Spleen (tissue), 7 donors: ENCODE results near the gene DOCK9.

ENCODE experiments used
- CTCF ChIP-seq, 11 experiments: fragments of 200-600 bp in 7 of 11; fragments of 450-650 bp in 4 of 11; sonication (generic) in 4 of 11; IDR thresholded peaks in 8 of 11; conservative IDR thresholded peaks in 3 of 11; 1 replicate in 7 of 11; 2 replicates in 4 of 11; pipeline versions ENCODE4 v1.4.0 to v1.8.0; 2016 to 2021; ENCODE audit warnings: antibody characterized with exemption in 11 of 11, inconsistent platforms in 4 of 11, mild to moderate bottlenecking in 1 of 11
- POLR2A ChIP-seq, 3 donors: fragments of 450-650 bp; IDR thresholded peaks; one replicate each; pipeline ENCODE4 v1.5.1; 2017; ENCODE audit warnings: antibody characterized with exemption in 3 of 3, mild to moderate bottlenecking in 1 of 3
- POLR2AphosphoS5 ChIP-seq, 3 donors: sonication (generic); formaldehyde crosslinking; IDR thresholded peaks; one replicate each; pipeline ENCODE4 v1.5.1; 2017; ENCODE audit warnings: antibody characterized with exemption in 3 of 3
- donor health status: DM: no; HTN: no; CAD: no; lungs with moderate emphysema.
- donor health status: DM: no; HTN: no; CAD: no.
- donor health status: DM: no; HTN: no; CAD: no.

GRCh38 chr13:98787996-98788395, 189.9 kb downstream of the DOCK9 start:
- TF ChIP-seq CTCF (IDR thresholded peaks at IDR 0.05 in 8 of 11, conservative IDR thresholded peaks at IDR 0.05 in 3 of 11) (no peak), POLR2A (IDR thresholded peaks at IDR 0.05) (no peak), POLR2AphosphoS5 (IDR thresholded peaks at IDR 0.05) (no peak)
